ENCODE results near the gene BCAM.

The BCAM gene

DNA sequence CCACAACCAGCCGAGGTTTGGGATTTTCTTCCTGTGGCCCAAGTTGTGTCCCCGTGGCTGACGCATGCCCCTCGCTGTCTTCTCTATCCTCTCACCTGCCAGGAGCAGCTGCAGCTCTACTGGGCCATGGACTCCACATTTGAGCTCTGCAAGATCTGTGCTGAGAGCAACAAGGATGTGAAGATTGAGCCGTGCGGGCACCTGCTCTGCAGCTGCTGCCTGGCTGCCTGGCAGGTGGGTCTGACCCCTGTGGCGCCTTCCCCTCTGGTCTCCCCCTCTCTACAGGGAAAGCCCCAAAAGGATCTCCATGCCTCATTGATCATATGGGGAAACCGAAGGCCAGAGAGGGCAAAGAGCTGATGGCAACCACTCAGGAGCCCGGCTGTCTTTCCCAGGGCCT, 16.6 kb upstream of the BCAM start:
- no peak for FAIRE-seq

- no peak for FAIRE-seq
These were observed 14.3 kb upstream of the BCAM start for GRCh38 chr19:44794610-44795009.

DNA sequence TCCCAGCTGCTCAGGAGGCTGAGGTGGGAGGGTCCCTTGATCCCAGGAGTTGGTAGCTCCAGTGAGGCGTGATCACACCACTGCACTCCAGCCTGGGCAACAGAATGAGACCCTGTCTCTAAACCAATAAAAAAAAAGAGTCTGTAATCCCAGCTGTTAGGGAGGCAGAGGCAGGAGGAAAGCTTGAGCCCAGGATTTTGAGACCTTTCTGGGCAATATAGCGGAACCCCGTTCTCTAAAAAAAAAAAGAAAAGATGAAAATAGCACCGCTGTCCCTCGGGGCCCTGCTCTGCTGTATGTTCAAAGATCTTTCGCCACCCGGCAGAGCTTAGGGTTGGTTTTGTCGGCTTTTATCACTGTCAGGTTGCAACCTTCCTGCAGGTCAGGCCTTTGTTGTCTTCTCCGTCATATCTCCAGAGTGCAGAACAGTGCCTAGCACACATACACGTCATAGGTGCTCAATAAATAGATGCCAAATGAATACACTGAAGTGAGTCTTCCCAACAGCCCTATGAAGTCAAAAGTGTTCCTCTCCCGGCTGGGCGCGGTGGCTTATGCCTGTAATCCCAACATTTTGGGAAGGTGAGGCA, 13.4 kb upstream of the BCAM start:
- FAIRE-seq: no peak

- FAIRE-seq: no peak
These were observed 12.2 kb upstream of the BCAM start for GRCh38 chr19:44796701-44797115.

DNA sequence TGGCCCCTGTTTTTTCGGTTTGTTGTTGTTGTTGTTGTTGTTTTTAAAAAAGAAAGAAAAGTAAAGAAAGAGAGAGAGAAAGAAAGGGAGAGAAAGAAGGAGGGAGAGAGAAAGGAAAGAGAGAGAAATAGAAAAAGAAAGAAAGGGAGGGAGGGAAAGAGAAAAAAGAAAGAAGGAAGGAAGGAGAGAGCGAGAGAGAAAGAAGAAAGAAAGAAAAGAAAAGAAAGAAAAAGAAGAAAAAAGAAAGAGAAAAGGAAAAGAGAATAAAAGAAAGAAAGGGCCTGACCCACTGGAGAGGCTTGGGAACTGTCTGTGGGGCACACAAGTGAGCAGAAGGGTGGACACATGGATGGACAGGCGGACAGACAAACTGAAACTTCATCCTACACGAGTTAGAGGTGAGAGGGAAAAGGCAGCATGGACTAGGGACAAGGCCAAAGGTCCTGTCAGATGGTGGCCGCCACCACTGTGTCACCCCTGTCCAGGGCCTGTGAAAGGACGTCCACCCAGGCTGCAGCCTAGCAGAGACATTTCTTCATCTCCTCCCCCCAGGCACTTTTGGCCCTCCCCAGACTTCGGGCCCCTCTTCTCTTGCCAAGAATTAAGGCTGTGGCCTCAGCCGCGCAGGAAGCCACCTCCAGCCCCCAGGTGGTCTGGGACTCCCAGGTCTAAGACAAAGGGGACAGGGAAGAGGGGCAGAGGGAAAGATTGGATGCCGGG, 9.1 kb upstream of the BCAM start:
- FAIRE-seq: no peak

- FAIRE-seq: no peak
These were observed 8.4 kb upstream of the BCAM start for GRCh38 chr19:44800461-44800860.

- FAIRE-seq: no peak
These were observed 5.2 kb upstream of the BCAM start for GRCh38 chr19:44803442-44804428.

DNA sequence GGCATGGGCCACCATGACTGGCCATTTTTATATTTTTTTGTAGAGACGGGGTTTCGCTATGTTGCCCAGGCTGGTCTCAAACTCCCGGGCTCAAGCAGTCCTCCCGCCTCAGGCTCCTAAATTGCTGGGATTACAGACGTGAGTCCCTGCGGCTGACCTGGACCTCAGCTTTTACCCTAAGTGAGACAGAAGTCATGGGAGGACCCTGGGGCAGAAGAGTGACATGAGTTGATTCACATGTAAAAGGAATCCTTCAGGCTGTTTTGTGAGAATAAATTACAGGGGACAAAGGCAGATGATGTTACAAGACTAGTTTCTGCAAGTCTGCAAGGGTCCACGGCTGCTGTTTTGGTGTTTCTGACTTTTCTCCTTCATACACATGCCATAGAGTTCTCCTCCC, 2.6 kb upstream of the BCAM start:
- FAIRE-seq: no peak

DNA sequence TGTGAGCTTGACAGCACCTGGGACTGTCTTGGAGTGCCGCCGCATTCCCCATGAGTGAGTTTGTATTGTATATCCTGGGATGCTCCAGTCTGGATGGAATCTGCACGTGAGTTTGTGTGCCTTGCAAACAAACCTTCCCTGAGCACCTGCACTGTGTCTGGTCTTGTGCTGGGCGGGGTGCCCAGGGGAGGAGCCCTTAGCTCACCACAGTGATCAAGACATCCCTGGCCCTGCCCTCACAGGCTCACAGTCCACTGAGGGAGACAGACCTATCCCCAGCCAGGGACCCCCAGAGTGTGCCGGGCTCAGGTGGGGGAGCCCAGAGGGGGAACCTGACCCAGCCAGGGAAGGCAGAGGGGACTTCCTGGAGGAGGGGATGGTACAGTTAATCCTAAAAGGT, 1.7 kb upstream of the BCAM start:
- FAIRE-seq: no peak

GRCh38 chr19:44807652-44808462, 1.0 kb upstream of the BCAM start:
- FAIRE-seq: no peak

- no peak for FAIRE-seq
These were observed 802 bp downstream of the BCAM start for GRCh38 chr19:44809577-44810233.

DNA sequence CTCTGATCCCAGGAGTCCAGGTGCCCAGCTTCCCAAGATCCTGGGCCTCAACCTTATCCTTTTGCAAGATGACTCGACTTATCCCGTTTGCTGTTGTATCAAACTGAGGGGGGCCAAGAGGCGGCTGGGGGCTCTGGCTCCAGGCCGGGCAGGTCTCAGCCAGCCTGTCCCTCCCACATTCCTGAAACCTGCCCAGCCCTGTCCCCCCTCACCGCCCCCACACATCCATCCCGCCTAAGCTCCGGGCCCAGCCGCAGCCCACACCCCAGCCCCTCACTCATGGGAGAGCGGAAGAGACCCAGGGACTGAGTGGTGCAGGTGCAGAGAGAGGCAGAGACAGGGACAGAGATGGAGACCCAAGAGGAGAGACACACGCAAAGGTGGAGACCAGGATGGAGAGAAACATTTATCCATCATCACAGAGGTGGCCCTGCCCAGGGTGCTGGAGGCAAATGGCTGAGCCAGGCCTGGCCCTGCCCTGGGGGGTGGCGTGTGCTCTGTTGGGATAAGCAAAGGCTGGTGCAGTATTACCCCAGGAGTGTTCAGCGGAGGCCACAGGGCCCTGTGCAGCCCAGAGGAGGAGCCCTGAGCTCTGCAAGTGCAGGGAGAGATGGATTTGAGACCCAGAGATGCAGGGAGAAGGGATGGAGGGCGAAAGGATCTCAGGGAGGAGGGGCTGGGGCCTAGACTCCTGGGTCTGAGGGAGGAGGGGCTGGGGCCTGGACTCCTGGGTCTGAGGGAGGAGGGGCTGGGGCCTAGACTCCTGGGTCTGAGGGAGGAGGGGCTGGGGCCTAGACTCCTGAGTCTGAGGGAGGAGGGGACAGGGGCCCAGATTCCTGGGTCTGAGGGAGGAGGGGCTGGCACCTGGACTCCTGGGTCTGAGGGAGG, 1.6 kb downstream of the BCAM start:
- no peak for FAIRE-seq

GRCh38 chr19:44811122-44811419, 2.2 kb downstream of the BCAM start:
- FAIRE-seq: no peak

GRCh38 chr19:44812142-44812718, 3.3 kb downstream of the BCAM start:
- FAIRE-seq: no peak

- no peak for FAIRE-seq
These were observed 4.4 kb downstream of the BCAM start for GRCh38 chr19:44813070-44813840.

DNA sequence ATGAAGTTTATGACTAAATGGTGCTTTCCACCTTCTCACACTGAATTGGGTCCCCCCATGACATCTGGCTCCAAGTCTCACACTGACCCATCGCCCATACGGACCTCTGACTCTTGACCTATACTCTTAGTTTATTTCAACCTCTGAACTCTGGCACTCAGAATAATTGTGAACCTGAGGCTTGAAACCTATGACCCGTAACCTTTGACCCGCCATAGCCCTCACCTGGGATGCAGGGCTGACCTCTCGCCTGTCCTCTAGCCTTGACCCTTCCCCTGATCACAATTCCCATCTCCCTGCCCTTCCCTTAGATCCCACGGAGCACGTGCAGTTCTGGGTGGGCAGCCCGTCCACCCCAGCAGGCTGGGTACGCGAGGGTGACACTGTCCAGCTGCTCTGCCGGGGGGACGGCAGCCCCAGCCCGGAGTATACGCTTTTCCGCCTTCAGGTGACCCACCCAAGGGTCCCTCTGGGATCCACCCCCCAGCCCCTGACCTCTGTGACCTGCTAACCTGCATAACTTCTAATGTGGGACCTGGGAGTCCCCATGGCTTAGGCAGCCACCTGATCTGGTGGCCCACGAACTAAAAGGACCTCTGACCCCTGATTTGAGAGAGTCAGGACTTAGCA, 5.1 kb downstream of the BCAM start:
- no peak for FAIRE-seq

DNA sequence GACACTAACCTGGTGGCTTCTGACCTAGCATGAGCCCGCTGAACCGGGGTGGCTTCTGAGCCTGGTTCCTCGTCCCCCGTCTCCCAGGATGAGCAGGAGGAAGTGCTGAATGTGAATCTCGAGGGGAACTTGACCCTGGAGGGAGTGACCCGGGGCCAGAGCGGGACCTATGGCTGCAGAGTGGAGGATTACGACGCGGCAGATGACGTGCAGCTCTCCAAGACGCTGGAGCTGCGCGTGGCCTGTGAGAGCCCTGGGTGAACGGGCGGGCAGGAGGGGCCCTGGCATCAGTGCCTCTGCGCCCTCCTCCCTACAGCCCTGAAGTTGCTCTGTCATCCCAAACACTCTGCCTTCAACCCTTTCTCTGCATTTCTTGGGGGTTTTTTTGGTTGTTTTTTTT, 5.6 kb downstream of the BCAM start:
- no peak for FAIRE-seq

GRCh38 chr19:44816301-44816700, 7.4 kb downstream of the BCAM start:
- FAIRE-seq: no peak

- FAIRE-seq: no peak
These were observed 9.0 kb downstream of the BCAM start for GRCh38 chr19:44817725-44818465.

Data from colon (tissue), 2 donors.